Cerebellar cortex (tissue), 1 donor: ENCODE results near the gene WHAMM.
A peak's percentile ranks its signal among the peaks of the same experiment; 100 is the strongest.
"Not testable (repeated sequence)": the region's sequence is repeated elsewhere in the genome, so short reads cannot be mapped to it uniquely, and the experiment has no call there.

Experiments
- DNase-seq: peaks from one replicate; pipeline ENCODE4 v3.0.0-alpha.2; 2015; ENCODE audit warnings: low spot score

Gene WHAMM

GRCh38 chr15:82802497-82802896 is 6.9 kb upstream of the WHAMM start:
- DNase-seq = no peak

GRCh38 chr15:82803793-82804574 is 5.4 kb upstream of the WHAMM start:
- no peak for DNase-seq

GRCh38 chr15:82804575-82804949 is 4.9 kb upstream of the WHAMM start:
- DNase-seq = no peak

GRCh38 chr15:82805994-82806406 is 3.4 kb upstream of the WHAMM start, which contains the start of gene FSD2:
FSD2 (minus strand) TSS chr15:82806069; CDS start chr15:82787390, 18,679 bp downstream.
- DNase-seq = no peak

- DNase-seq = no peak
Measured at GRCh38 chr15:82807920-82808633, 1.4 kb upstream of the WHAMM start.

- no peak for DNase-seq
Measured at GRCh38 chr15:82808634-82809041, 790 bp upstream of the WHAMM start.

GRCh38 chr15:82810061-82810889 is 847 bp downstream of the WHAMM start:
- peak; percentile 24 for DNase-seq

- no peak for DNase-seq
Measured at GRCh38 chr15:82810890-82811426, 1.5 kb downstream of the WHAMM start.

- no peak for DNase-seq
Measured at GRCh38 chr15:82812994-82813393, 3.6 kb downstream of the WHAMM start.

GRCh38 chr15:82820128-82820527 is 10.7 kb downstream of the WHAMM start:
- DNase-seq = no peak

- not testable (repeated sequence) for DNase-seq
Measured at GRCh38 chr15:82821396-82821795, 12.0 kb downstream of the WHAMM start.

GRCh38 chr15:82821851-82822250 is 12.4 kb downstream of the WHAMM start:
- not testable (repeated sequence) for DNase-seq

GRCh38 chr15:82823049-82823448 is 13.6 kb downstream of the WHAMM start:
- no peak for DNase-seq

- DNase-seq = no peak
Measured at GRCh38 chr15:82828075-82828474, 18.6 kb downstream of the WHAMM start.

- DNase-seq = no peak
Measured at GRCh38 chr15:82829234-82829633, 19.8 kb downstream of the WHAMM start.

GRCh38 chr15:82830427-82831173 is 21.2 kb downstream of the WHAMM start:
- no peak for DNase-seq

GRCh38 chr15:82831894-82832600 is 22.6 kb downstream of the WHAMM start:
- DNase-seq = no peak

- DNase-seq = no peak
Measured at GRCh38 chr15:82832601-82833361, 23.4 kb downstream of the WHAMM start.

- no peak for DNase-seq
Measured at GRCh38 chr15:82833362-82833682, 23.9 kb downstream of the WHAMM start.

- DNase-seq = no peak
Measured at GRCh38 chr15:82835391-82835917, 26.0 kb downstream of the WHAMM start.
